HG03025 (cell line): Measurements from ENCODE around the gene MARCHF6.

Source experiments
- ATAC-seq: cut with Tn5 transposase; IDR thresholded peaks from one replicate; pipeline ENCODE4 v1.9.1; 2021; ENCODE audit warnings: mild to moderate bottlenecking, moderate library complexity; ENCODE audit not compliant: unreplicated experiment, low FRiP score

Gene MARCHF6

DNA sequence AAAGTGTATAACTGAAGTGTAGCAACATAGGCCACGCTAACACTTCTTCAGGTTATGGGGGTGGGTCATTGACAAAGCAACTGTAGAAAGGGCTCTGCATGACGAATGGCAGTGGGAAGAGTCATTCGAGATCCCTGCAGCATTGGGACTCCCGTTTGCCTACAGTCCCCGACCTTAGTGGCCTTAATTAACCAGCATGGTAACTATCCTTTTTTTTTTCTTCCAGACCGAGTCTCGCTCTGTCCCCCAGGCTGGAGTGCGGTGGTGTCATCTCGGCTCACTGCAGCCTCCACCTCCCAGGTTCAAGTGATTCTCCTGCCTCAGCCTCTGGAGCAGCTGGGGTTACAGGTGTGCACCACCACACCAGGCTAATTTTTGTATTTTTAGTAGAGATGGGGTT, 31.6 kb upstream of the MARCHF6 start:
- no peak for ATAC-seq

DNA sequence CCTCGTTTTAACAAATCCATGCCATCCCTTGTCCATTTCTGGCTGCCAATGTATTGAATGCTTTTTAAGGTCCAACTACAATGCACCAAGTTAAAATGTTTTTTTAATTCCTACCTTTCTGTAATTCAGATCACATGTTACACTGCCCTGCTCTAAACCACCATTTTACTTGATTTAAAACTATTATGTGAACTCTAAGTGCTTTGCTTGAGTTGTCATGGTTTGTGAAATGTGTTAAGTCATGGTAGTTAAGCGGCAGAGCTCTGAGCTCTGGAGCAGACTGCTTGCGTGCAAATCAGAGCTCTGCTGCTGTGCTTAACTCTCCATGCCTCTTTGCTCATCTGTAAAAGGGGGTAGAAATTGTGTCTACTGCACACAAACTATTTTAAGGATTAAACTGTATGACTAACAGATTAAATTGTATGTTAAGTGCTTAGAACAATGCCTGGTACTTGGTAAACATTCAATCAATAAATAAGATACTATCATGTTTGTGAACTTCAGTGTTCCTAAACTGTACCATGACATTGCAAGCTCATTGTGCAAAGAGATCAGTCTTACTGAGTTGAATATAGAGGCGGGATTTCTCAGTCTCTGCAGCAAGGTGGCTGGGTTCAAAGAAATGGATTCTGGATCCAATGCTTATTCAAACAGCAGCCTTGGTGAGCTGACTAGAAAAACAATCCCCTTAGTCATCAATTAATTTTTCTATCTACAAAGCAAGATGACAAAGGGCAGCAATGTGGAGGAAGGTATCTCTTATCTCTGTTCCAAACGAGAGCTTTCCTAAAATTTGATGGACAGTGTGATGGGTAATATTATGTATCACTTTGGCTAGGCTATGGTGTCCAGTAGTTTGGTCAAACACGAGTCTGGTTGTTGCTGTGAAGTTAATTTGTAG, 29.7 kb upstream of the MARCHF6 start:
- ATAC-seq = no peak

DNA sequence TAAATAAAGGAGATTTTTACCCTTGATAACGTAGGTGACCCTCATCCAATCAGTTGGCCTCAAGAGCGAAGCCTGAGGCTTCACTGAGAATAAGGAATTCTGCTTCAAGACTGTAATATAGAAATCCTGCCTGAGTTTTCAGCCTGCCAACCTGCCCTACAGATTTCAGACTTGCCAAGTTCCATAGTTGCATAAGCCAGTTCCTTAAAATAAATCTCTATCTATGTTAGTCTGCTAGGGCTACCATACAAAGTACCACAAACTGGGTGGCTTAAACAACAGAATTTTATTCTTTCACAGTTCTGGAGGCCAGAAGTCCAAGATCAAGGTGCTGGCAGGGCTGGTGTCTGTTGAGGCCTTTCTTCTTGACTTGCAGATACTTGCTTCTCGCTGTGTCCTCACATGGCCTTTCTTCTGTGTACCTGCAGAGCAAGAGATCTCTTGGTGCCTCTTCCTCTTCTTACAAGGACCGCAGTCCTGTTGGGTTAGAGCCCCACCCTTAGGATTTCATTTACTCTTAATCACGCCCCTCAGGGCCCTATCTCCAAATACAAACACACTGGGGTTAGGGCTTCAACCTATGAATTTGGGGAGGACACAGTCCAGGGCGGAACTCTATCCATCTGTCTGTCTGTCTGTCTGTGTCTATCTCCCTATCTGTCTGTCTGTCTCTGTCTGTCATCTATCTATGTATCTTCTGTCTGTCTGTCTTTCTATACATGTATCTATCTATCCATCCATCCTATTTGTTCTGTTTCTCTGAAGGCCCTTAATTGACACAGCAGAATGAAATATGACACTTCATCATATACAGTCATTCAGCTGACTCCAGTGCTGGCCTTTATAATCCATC, 28.8 kb upstream of the MARCHF6 start:
- no peak for ATAC-seq

DNA sequence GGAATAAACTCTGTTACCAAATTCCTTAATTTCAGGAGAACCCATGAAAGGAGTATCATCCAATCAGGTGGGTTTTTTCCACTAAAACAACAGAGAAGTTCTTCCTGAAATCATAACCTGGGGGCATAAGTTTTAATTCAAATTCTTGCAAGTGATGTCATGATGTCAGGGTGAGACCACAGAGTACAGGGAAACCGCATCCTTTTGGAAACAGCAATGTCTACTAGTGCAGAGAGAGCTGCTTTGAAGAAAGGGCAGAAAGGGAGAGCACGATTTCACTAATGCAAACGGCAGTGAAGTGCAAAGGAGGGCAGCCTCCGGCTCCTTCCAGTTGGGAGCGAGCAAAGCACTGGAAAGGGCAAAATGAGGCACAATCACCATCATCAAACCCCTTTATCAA, 25.2 kb upstream of the MARCHF6 start:
- no peak for ATAC-seq

DNA sequence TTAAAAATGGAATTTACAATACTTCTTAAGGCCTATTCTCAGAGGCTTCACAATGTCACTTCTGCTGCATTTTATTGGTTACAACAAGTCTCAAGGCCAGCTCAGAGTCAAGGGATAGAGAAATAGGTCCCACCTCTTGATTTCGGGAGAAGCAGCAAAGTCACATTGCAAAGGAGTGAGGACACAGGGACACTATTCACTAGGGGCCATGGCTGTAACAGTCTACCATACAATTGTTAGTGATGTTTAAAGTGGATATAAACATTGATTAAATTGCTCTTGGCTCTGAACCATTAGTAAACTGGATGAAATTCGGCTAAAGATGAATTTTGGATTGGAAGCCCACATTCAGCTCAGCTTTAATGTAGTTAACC, 24.1 kb upstream of the MARCHF6 start:
- ATAC-seq = no peak

DNA sequence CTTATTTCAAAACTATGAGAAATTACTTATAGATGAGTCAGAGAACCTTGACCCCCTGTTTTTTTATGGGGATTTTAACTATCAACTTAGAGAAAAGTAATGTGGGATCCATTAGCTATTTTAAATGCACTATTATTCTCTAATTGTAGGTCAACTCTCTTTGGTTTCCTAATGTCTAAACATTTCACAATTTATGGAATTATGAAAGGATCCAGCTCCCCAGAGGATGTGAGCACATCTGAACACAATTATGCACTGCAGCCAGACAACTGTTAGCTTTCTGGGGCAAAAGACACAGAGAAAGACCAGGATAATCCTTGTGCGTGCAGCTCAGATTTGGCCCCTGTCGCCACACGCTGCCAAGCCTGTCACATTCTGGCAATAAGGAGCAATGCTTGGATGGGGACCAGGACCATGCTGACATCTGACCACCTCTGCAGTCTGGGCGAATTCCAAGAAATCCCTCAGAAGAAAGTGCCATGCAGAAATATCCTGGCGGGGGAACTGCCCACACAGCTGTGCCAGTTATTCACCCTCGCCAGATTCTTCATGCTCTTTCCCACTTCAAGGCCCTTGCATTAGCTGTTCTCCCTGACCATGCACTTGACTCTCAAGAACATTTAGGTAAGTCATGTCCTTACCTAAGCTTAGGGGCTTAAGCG, 23.5 kb upstream of the MARCHF6 start:
- no peak for ATAC-seq

DNA sequence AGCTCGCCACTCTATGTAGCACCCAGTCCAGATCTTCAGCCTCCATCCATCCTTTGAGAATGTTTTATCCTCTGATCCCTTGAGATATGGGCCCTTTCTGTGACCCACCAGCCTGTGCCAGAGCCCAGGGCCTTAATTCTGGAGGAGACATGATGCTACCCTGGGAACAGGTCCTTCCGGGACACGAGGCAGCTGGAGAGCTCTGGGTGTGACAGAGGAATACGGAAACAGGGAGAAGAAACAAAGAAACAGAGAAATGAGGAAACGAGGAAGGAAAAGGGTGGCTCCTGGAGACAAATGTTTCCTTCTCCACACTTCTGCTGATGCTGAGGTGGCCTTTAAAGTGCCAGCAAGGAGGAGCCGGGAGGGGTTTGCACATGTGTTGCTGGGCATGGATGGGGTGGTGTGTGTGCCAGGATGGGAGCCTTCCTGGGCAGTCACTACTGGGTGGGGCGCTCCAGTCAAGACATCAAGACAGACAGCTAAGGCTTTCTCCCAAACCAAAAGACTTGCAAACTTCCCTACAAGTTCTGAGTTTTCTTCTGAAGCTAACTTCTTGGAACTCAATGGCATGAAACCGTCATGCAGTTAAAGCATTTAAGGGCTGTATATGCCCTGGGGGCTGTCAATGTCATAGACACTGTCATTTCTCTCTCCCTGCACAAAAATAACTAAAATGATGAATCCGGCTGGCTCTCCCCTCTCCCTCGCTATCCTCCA, 22.8 kb upstream of the MARCHF6 start:
- no peak for ATAC-seq

DNA sequence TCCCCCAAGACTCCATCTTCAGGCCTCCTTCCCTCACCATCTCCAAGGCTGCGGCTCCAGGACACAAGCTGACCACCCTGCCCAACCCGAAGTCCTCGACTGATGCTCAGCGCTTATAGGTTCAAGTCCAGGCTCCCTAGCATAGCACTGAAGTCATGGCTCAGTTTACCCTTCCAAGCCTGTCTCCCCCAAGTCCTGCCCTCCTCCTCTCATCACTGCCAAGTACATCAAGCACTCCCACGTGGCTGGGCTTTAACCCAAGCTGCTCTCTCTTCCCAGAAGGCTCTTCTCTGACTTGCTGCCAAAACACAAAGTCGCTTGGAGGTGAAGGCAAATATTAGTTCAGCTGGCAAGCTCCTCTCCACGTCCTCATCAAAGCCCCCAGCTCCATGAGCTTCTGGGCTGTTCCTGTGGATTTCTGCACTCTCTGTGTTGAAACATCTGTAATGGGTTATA, 22.1 kb upstream of the MARCHF6 start:
- ATAC-seq = no peak

DNA sequence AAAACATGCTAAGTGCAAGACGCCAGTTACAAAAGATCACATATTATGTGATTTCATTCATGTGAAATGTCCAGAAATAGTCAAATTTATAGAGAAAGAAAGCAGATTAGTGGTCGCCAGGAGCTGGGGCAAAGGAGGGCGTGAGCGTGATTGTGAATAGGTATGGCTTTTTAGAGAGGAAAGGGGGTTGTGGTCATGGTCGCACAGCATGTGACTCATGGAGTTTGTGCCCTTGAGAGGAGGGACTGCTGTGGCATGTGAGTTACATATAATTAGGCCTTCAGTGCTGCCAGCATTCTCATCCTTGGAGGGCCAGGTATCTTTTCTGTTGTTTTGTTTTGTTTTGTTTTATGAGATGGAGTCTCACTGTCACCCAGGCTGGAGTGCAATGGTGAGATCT, 21.2 kb upstream of the MARCHF6 start:
- ATAC-seq = no peak

DNA sequence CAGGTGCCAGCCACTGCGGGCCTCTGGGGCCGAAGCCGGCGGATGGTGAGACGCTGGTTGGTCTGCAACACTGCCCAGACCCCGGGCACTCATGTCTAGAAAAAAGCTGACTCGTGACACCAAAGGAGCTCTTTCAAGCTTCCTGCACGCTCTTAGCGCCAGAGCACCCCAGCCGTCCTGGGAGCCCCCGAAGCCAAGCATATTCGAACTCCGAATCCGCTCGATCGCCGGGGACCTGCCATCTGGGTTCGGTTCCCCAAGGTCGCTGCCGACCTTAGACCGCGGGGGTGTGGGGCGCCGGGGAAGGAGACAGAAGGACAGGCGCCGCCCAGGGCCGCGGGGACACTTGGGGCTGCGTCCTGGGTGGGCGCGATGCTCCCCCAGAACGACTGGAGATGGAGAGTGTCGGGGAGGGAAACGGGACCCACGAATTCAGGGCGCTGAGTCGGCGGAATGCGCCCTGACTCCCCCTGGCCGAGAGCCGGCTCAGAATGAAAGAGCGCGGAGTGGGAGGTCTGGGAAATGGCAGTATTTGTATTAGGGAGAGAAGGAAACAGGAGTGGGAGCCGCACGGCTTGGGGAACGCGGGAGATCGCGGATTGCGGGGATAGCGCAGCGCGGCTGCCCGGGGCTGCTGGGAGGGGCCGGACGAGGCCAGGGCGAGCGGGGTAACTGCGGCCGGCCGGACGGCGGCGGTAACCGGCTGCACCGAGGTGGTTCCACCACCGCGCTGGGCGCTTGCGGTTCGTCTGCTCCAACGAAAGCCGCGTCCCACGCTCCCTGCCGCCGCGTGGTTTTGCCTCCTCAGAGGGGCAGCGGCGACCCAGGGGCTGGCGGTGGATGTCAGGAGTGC, 20.1 kb upstream of the MARCHF6 start:
- no peak for ATAC-seq

DNA sequence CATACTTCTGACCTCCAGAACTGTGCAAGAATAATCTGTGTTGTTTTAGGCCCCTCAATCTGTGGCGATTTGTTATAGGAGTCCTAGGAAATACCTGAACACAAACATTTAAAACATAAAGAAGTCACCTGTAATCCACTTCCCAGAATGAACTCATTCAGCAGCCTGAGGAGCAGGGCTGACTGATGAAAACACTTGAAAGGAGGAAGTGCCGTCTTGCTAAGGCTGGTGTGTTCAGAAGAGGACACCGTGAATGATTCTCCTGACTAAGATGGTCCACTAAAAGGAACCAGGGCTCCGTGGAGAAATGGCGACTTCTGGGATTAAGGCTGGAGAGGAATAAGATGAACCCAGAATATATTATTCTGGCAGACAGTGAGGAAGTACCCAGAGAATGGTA, 18.7 kb upstream of the MARCHF6 start:
- no peak for ATAC-seq

DNA sequence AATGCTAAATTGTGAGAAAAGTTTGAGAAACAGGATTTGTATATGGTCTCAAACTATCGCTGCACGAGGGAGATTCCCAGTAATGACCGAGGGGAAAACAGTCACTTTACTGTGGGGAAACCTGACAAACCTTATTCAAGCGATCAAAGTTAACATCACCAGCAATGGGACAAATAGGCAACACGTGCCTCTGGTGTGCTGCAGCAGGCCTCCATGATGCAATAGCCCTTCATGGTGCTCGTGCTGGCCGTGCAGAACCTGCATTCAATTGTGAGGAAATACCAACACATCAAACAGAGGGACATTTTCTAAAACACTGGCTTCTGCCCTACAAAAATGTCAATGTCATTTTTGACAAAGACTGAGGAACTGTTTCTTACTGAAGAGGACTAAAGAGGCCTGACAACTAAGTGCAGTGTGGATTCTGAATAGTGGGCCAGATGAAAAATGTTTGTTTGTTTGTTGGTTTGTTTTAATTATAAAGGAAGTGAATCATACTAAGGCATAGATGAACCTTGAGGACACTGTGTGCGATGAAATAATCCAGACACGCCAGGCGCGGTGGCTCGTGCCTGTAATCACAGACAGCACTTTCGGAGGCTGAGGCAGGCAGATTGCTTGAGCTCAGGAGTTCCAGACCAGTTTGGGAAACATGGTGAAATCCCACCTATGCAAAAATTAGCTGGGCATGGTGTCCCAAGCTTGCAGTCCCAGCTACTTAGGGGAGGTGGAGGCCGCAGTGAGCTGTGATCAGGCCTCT, 17.6 kb upstream of the MARCHF6 start:
- ATAC-seq = no peak

DNA sequence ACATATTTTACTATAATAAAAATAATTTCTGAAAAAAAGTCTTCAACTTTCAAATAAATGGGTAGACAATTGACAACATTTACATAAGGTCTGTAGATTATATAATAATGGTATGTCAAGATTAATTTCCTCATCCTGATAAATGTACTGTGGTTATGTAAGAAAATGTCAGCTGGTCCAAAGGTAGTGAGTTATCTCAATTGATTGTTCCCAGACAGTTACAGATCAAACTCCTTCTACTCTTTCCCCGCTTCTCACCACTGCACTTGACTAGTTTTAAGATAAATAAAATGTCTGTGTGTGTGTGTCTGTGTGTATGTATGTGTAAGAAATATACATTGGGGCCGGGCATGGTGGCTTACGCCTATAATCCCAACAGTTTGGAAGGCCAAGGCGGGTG, 16.4 kb upstream of the MARCHF6 start:
- ATAC-seq = no peak

DNA sequence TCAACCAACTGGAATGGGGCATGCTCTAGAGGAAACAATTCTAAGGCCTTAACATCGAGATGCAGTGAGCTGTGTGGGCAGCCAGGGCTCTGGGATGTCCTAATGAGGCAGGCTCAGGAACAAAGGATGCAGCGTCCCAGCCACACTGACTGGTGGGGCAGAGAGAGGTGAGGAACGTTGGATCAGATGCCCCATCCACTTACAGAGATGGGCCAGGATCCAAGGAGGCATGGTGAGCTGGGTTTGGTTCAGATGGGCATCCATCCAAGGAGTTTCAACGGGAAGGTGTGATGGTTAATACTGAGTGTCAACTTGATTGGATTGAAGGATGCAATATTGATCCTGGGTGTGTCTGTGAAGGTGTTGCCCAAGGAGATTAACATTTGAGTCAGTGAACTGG, 15.5 kb upstream of the MARCHF6 start:
- no peak for ATAC-seq

DNA sequence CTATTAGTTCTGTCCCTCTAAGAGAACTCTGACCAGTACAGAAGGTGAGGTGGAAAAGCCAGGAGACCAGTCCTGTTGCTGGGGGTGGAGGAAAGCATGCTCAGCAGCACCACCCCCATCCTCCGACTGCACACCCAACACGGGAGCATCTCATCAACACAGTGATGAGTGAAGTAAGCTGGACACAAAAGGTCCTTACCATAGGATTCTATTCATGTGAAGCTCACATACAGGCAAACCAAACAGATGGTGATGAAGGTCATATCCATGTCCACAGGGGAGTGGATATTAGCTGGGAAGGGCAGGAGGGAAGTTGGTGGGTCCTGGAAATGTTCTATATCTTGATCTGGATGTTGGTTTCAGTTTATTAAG, 14.8 kb upstream of the MARCHF6 start:
- no peak for ATAC-seq

DNA sequence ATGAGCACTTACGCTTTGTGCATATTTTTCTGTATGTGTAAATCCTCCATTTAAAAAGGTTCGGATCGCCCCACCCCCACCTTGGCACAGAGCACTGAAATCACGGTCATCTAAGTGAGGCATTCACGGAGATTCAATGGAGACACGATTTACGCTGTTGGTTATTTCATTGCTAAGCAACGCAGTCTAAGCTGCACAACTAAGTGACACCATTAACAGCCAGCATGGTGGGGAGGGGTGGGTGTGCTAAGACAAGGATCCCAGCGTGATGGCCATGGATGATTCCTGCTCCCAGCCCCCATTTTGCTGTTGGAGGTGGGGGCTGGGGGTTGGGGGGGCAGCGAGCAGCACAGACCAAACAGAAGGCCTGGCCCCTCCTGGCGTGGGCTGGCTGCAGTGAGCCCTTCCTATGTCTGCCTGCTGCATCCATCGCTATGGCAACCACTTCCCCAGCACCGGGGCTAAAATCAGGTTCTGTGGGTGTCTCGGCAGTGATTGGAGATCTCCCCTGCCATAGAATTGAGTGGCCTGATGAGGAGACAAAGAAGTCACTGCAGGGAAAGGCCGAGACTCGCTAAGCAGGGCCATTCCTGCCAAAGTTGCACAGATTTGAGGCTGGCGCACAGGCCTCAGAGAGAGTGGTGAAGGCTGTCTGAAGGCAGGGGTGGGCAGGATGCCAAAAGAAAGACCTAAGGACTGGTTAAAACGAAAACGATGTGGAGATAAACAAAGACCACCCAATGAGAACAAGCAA, 14.3 kb upstream of the MARCHF6 start:
- ATAC-seq = no peak

DNA sequence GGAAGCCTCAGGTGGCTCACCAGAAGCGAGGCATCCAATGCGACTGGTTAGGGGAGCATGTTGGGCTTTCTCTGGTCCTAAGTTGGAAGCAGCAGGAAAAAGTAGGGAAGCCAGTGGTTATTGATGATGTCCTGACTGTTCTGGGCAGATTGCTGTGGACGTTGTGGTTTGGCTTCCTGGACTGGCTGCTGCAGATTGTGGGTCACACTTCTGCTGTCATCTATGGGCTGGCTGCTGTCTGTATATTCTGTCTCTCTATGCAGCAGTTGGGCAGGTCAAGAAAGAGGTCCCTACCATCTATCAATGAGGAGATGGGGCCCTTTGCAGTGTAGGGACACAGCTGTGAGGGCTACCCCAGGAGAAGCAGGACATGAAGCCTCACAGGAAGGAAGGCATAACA, 13.5 kb upstream of the MARCHF6 start:
- no peak for ATAC-seq

DNA sequence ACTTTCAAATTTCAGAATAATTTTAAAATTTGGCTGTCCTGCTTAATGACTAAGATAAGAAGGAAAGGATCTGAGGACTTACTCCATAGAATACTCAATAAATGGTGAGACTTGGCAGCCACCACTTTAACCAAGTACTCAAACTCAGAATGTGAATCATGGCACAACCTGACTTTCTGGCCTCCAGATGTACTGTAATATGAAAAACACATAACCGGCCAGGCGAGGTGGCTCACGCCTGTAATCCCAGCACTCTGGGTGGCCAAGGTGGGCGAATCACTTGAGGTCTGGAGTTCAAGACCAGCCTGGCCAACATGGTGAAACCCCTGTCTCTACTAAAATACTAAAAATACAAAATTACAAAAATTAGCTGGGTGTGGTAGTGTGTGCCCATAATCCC, 10.0 kb upstream of the MARCHF6 start:
- no peak for ATAC-seq
